Medulla oblongata (tissue), 1 donor: Measurements from ENCODE around the gene FAM193B.

Experiments
- DNase-seq: peaks from one replicate; pipeline ENCODE4 v3.0.0-alpha.2; 2015; ENCODE audit errors: extremely low spot score

Gene FAM193B

DNA sequence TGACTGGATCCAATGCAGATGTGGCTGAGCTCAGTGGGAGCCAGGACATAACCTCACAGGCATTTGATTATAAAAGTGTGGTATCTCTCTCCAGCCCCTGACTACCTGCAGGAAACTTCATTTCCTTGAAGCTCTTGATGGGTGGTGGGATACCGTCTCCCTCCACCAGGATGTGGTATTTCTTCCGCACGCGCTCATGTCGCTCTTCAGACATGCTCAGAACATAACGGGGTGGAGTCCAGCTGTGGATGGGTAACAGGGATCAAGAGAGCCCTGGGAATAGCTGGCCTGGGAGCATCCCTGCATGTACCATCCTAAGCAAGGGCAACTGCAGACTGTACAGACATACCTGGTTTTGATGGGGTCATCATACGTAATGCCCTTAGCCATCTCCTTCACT is 38.8 kb downstream of the FAM193B start:
- DNase-seq = no peak

GRCh38 chr5:177514541-177514940 is 39.8 kb downstream of the FAM193B start:
- DNase-seq = no peak

DNA sequence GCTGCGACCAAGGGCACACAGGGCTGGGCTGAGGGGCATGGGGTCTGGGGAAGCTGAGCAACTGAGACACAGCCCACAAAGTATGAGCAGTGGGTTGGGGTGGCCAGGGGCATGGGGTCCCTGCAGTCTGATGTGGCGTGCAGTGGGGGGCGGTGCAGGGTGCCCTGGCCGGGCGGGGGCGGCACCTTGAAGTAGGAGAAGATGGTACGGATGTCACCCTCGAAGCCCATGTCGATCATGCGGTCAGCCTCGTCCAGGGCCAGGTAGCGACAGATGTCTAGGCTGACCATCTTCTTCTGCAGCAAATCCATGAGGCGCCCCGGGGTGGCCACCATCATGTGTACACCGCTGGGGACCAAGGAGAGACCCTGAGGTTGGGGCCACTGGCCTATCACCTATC is 40.9 kb downstream of the FAM193B start:
- no peak for DNase-seq

GRCh38 chr5:177512736-177513380 is 41.5 kb downstream of the FAM193B start:
- no peak for DNase-seq

DNA sequence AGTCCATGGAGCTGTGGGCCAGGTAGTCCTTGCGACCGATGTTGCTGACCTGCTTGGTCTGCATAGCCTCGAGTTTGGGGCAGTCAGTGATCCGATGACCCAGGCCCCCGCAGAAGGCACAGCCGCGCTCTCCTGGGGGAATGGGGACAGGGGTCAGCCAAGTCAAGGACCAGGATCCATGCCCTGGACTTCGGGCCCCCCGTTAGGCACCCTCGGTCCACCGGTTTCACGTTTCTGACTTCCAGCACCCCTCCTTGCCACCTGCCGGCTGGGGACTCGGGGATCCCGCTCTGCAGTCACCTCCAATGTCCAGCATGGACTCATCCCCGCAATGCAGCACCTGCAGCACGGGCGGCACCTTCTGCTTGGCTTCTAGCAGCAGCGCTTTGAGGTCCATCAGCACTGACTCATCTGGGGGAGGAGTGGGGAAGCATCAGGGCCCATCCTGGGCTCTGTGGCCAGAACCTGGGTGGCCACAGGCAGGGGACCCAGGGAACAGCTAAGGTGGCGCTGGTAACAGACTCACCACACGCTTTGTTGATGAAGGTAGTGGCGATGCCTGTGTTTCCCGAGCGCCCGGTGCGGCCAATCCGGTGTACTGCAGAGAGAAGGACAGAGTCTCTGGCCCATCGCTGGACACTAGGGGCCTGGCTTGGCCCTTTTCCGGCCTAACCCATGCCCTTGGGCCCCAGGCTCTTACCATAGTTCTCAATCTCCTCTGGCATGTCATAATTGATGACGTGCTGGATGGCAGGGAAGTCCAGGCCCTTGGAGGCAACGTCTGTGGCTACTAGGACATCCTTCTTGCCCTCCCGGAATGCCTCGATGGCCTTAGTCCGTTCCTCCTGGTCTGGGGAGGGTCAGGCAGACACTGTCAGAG is 42.3 kb downstream of the FAM193B start:
- no peak for DNase-seq

DNA sequence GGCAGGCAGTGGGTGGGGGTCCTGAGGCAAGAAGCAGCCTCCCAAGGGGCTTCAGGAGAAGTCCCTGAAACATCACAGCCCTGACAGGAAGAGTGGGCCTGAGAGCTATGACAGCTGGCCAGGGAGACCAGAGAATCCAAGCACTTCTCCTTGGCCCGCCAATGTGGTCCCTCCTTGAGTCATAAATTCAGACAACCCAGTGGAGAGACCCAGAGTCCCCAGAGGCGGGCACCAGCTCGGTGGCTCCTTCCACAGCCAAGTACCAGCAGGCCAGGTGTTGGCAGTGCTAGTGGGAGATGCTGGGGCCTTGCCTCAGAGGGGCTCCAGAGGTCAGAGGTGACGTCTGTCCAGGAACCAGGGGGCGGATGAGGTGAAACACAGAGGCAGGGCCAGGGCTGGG is 43.2 kb downstream of the FAM193B start:
- no peak for DNase-seq

- no peak for DNase-seq
Observed at GRCh38 chr5:177510567-177511053, 43.8 kb downstream of the FAM193B start.

DNA sequence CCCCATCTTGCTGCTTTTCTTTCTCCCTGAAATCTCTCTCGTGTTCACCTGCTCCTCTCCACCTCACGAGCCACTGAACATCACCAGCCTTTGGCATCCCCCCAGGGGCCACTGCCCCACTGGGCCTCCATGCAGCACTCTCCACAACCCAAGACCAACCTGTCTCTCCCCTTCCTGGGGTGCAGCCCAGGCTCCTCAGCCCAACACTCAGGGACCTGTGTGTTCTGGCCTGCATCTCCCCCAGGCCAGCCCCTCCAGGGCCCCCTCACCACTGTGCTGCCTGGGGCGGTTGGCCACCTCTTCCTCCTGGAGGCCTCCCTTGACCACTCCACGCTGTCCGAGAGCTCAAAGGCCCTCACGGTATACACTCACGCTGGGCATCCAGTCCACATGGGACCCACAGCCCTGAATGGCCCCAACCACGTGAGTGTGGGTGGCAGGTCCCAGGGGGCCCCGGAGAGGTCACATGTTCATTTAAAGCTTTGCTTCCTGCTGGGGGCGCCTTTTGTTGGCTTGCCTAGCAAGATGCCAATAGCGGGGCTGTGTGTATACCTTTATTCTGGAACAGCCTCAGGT is 44.3 kb downstream of the FAM193B start:
- no peak for DNase-seq

GRCh38 chr5:177509381-177509951 is 44.9 kb downstream of the FAM193B start, which contains the start of gene DOK3:
Gene DOK3 (minus strand): TSS chr5:177509826. CDS start chr5:177509540, 286 bp downstream.
- peak; percentile 52 for DNase-seq

DNA sequence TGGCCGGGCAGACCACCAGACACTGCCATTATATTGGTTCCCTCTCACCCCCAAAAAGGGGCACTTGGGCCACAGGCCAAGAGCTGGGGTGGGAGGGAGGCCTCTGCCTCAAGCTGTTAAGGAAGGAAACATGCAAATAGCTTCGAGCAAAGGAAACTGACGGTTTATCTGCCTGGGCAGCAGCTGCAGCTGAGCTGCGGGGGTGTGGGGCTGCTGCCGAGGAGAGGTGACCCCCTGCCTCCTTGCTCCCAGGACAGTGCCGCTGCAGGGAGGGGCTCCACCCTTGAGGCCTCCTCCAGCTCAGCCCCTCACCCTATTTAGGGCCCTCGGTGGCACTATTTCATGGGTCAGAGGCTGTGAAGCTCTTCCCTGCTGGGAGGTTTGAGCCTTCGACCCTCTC is 45.5 kb downstream of the FAM193B start:
- no peak for DNase-seq

DNA sequence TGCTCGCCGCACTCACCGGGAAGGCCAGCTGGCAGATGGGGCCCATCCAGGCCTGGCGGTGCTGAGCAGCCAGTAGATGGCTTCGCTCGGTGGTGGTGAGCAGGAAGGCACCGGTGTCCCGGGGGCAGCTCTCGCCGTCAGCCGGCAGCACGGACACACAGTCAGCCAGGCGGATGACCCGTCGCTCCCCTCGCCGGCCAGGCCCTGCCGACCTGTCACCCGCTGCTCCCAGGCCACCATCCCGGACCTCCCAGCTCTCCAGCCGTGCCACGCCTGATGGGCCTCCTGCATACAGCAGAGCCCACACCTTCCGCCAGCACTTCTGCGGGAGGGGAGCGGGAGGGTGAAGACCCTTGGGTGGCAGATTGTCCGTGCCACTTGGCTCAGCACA is 46.1 kb downstream of the FAM193B start:
- no peak for DNase-seq

DNA sequence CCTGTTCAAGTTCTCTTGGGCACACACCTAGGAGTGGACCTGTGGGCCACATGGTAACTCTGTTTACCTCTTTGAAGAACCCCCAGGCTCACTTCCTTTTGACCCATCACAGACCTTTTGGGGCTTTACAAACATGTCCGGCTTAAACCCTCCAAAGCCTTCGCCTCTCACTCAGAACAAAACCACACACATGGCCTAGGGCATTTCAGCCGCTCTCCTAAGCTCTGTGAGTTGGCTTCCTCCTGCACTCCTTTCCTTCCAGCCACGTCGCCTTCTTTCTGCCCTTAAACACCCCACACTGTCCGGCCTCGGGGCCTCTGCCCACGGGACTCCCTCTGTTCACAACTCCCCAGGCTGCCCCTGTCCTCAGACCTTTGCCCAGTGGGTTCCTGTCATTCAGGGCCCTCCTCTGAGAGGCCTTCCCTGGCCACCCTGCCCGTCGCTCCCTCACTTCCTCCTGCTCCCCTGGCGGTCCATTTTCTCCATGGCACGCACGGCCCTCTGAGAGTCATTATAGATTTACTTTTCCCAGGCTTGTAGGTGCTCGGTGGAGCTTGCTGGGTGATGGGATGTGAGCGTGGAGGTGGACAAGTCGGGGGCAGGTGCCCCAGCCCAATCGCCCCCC is 46.7 kb downstream of the FAM193B start:
- DNase-seq = no peak

DNA sequence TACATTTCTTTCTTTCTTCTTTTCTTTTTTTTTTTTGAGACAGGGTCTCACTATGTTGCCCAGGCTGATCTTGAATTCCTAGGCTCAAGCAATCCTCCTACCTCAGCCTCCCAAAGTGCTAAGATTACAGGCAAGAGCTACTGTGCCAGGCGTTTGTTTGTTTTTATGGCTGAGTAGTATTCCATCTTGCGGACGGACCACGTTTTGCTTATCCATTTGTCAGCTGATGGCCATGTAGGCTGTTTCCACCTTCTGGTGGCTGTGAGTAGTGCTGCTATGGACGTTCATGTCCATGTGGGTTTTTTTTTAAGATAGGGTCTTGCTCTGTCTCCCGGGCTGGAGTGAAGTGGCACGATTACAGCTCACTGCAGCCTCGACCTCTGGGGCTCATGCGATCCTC is 47.2 kb downstream of the FAM193B start:
- no peak for DNase-seq

GRCh38 chr5:177505075-177505474 is 49.3 kb downstream of the FAM193B start:
- no peak for DNase-seq

GRCh38 chr5:177504086-177505056 is 50.0 kb downstream of the FAM193B start:
- DNase-seq = no peak

DNA sequence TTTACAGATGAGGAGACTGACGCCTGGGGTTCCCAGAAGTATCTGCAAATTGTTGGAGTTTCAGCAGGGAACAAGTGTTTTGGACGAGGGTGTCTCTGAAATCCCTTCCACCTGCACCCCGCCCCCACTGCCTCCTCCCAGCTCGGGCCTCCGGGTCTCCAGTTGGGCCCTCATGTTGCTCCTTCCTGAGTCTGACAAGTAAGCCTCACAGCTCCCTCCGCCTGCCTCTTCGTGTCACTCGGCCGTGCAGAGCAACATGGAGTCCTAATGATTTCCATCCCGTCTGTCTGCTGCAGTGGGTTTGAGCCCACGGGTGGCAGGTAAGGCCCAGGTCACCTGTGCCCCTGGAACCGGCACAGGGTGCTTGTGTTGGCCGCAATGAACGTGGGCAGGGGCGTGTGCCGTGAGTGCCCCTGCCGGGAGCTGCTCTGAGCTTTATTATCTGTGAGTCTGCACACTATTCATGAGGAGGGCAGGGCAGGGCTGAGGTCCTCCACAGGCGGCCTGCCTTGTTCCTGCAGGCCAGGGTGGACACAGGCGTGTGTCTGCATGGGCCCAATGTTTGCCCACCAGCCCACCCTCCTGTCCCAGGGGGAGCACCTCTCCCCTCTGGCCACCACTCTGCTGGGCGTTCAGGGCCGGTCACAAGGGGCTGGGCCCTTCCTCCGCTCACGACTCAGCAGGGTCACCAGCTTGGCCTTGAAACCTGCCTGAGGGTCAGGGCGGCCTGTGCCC is 50.8 kb downstream of the FAM193B start:
- DNase-seq = no peak

- no peak for DNase-seq
Observed at GRCh38 chr5:177502886-177503285, 51.5 kb downstream of the FAM193B start.

- no peak for DNase-seq
Observed at GRCh38 chr5:177501874-177502678, 52.3 kb downstream of the FAM193B start.
